Measurements from ENCODE around the gene ENKUR. TPM values are rescaled to one million over a fixed set of nuclear protein-coding genes. Genes with fewer than 3 reads are reported as not detected.
A peak's percentile ranks its signal among the peaks of the same experiment; 100 is the strongest.

The ENKUR gene
- total RNA-seq, 4 donors from 2014 or later = 1.1 TPM; not detected in 3

DNA sequence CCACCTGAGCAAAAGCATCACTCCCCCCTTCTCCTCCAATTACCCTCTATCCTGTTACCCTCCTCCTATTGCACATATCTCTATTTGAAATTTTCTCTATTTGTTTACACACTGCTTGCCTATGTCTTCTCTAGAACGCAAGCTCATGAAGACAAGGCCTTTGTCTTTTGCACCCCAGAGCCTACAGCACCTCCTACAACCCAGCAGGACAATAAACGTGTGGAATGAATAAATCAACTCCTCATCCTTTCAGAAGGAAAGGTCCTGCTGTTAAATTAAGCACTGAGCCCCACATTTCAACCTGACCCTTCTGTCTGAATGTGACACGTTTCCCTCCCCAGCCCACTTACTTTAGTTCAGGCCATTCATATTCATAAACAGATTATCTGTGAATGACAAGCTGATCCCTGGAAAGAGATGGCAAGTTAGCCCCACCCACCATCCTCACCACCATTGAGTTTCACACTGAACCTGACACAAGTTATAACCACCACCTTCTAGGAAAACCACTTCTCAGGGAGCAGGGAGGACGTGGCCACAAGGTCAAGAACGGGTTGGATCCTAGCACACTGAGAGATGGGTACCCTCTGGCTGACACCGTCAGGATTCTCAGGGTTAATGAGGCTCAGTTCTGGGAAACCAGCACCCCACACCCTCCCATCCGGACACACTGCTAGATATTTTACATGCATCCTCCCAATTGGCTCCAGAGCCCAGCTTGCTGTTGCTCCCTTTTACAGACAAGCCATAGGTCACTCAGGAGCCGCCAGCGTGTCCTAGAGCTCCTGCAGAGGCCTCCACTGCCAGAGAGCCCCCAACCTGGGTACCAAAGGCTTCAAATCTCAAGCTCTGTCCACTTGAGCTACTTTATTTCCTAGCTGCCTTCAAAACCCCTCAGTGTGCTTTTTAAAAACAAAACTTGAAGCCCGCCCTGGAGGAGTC is 64.5 kb downstream of the ENKUR start:
- Histone ChIP-seq H3K9me3 (no peaks in the 10 kb centered on the region), H3K27me3 (no peaks in the 10 kb centered on the region), H3K27ac (peak overlapping the region in 3 of 4 donors; percentile 84 to 88 (median 85)), H3K4me1 (peaks cover 0 to 31% (median 8%) of the 10 kb centered on the region in 3 donors), H3K4me3 (peak overlapping the region; percentile 56 to 81), H3K36me3 (no peaks in the 10 kb centered on the region)
- WGBS, 2 donors (ENCODE audit: low coverage in 1 of 2) = 39 to 45% methylated on average over 4 to 9 of the region's 10 CpGs
- no peak for TF ChIP-seq POLR2A (IDR thresholded peaks at IDR 0.05)
- no peak for TF ChIP-seq EP300 (IDR thresholded peaks at IDR 0.05)
- TF ChIP-seq, protein P1, sequence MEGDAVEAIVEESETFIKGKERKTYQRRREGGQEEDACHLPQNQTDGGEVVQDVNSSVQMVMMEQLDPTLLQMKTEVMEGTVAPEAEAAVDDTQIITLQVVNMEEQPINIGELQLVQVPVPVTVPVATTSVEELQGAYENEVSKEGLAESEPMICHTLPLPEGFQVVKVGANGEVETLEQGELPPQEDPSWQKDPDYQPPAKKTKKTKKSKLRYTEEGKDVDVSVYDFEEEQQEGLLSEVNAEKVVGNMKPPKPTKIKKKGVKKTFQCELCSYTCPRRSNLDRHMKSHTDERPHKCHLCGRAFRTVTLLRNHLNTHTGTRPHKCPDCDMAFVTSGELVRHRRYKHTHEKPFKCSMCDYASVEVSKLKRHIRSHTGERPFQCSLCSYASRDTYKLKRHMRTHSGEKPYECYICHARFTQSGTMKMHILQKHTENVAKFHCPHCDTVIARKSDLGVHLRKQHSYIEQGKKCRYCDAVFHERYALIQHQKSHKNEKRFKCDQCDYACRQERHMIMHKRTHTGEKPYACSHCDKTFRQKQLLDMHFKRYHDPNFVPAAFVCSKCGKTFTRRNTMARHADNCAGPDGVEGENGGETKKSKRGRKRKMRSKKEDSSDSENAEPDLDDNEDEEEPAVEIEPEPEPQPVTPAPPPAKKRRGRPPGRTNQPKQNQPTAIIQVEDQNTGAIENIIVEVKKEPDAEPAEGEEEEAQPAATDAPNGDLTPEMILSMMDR (IDR thresholded peaks at IDR 0.05) = no peak
- no peak for TF ChIP-seq POLR2AphosphoS5 (IDR thresholded peaks at IDR 0.05)
- peak; percentile 4 for ATAC-seq

DNA sequence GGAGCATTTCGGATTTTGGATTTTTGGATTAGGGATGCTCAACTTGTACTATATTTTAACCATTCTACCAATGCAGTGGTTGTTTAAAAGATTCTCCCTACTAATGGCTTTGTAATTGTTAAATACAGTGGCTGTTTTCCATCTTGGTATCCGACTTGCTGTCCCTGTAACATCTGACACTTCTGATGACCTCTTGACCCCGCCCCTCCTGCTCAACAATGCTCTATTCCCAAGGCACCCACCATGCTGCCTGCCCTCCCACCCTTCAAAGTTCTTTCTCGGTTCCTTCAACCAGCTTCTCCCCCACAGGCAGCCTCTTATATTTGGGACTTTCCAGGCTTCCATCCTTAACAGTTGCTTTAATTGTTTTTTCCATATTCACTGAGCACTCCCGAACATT is 65.5 kb downstream of the ENKUR start:
- WGBS, 2 donors (ENCODE audit: low coverage in 1 of 2) = 60 to 62% methylated on average over 4 to 5 of the region's 5 CpGs
- H3K27ac ChIP-seq = no peak overlapping the region
- no peaks in the 10 kb centered on the region for H3K27me3 ChIP-seq
- TF ChIP-seq EP300 (IDR thresholded peaks at IDR 0.05) (no peak), POLR2AphosphoS5 (IDR thresholded peaks at IDR 0.05) (no peak), POLR2A (IDR thresholded peaks at IDR 0.05) (no peak)
- TF ChIP-seq, protein P1 (IDR thresholded peaks at IDR 0.05) = no peak
- no peak for ATAC-seq
- H3K9me3 ChIP-seq = no peaks in the 10 kb centered on the region
- no peak overlapping the region for H3K4me3 ChIP-seq
- H3K4me1 ChIP-seq = peaks cover 0 to 31% (median 8%) of the 10 kb centered on the region in 3 donors
- no peaks in the 10 kb centered on the region for H3K36me3 ChIP-seq

DNA sequence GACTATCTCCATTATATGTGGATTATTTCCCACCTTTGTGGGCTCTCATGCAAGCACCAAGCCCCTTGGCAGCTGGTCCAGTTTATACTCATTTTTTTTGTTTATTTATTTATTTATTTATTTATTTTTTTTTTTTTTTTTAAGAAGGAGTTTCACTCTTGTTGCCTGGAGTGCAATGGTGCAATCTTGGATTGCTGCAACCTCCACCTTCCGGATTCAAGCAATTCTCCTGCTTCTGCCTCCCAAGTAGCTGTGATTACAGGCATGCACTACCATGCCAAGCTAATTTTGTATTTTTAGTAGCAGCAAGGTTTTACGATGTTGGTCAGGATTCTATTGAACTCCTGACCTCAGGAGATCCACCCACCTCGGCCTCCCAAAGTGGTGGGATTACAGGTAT is 66.3 kb downstream of the ENKUR start:
- Histone ChIP-seq H3K4me1 (peaks cover 0 to 31% (median 8%) of the 10 kb centered on the region in 3 donors), H3K27me3 (no peaks in the 10 kb centered on the region), H3K27ac (no peak overlapping the region), H3K9me3 (no peaks in the 10 kb centered on the region), H3K4me3 (no peak overlapping the region), H3K36me3 (no peaks in the 10 kb centered on the region)
- no peak for ATAC-seq
- WGBS, 2 donors (ENCODE audit: low coverage in 1 of 2) = 70 to 92% methylated on average over 2 to 3 of the region's 3 CpGs
- TF ChIP-seq EP300 (IDR thresholded peaks at IDR 0.05) = no peak
- TF ChIP-seq POLR2A (IDR thresholded peaks at IDR 0.05) = no peak
- TF ChIP-seq POLR2AphosphoS5 (IDR thresholded peaks at IDR 0.05) = no peak
- TF ChIP-seq, protein P1 (IDR thresholded peaks at IDR 0.05) = no peak

DNA sequence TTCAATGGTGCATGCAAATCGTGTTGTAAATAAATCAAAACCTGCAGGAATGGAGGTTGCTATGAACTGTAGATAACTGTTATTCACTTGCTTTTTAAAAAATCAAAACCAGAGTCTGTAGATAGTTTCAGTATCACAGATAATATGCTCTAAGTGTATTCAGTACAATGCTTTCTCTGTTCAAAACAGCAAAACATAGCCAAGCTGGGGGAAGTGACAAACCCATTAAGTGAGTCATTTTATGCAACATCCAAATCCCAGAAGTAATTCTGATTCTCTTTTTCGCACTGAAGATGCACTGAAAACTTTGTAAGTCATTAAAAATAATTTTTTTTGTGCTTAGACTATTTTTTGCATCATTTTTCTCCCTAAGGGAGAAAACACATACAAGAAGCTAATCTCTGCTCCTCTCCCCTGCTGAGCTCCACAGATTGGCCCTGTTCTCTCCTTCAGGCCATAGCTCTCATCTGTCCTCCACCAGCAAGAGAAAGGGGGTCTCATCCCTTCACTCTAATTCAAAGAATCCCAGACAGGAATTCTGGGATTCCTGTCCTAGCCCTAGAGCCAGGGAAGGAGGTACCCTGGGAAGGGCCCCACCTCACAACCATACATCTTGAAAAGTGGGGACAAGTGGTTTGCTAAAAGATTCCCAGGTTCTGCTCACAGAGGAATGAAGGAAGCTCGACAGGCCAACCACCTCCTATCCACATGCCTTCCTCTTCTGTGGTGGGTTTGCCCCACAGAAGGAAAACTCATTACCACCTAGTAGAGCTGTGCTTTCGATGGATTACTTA is 68.5 kb downstream of the ENKUR start:
- H3K4me3 ChIP-seq = no peak overlapping the region
- H3K27me3 ChIP-seq = no peaks in the 10 kb centered on the region
- ATAC-seq = peak; percentile 42
- peak overlapping the region in 3 of 4 donors; percentile 3 to 59 (median 47) for H3K27ac ChIP-seq
- 55 to 75% methylated on average over 3 to 4 of the region's 4 CpGs for WGBS, 2 donors (ENCODE audit: low coverage in 1 of 2)
- no peaks in the 10 kb centered on the region for H3K9me3 ChIP-seq
- TF ChIP-seq POLR2AphosphoS5 (IDR thresholded peaks at IDR 0.05) = no peak
- TF ChIP-seq POLR2A (IDR thresholded peaks at IDR 0.05) = no peak
- TF ChIP-seq, protein P1 (IDR thresholded peaks at IDR 0.05) = no peak
- TF ChIP-seq EP300 (IDR thresholded peaks at IDR 0.05) = no peak
- H3K4me1 ChIP-seq = peaks cover 0 to 14% (median 8%) of the 10 kb centered on the region in 3 donors
- no peaks in the 10 kb centered on the region for H3K36me3 ChIP-seq

All from gastroesophageal sphincter (tissue), 4 donors.